ENCODE results near the gene HAUS7. TPM values are rescaled to one million over a fixed set of nuclear protein-coding genes. Genes with fewer than 3 reads are reported as not detected.

Gene HAUS7
- total and polyA plus RNA-seq, 4 donors = 11.3 to 42.9 (median 28.0) TPM

DNA sequence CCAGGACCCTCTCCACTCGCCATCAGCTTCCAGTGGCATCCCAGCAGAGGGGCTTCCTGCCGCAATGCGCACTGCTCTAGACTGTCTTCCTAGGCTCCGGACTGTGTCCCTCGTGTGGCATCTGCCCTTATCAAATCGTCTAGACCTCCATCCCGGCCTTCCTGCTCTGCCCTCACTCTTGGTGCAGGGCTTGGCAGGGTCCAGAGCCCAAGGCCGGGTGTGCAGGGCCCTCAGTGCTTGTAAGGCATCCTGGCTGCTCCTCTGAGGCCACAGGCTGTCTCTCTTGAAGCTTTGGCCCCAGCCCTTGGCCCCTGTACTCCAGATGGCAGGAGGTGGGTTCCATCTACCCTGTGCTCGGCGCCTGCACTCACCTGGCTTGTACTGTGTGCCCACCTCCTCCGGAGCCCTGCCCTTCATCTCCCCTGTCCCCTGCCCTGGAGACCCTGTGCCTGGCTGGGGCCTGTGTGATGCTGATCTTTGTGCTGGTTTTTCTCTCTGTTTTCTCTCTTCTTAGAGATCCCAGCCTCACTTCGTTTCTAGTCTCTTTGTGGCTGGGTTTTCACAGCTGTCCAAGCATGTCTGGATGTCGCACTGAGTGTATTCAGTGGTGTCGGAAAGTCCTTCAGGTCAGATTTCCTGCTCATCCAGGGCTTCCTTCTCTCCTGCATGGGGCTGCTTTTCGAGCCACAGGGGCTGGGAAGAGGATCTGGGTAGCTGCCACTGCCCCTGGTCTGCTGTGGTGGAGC is 20.8 kb downstream of the HAUS7 start:
- no peaks in the 10 kb centered on the region for H3K27me3 ChIP-seq (ENCODE audit: control insufficient read depth in 3 of 3, insufficient read depth in 3 of 3, low read length in 2 of 3)
- H3K4me1 ChIP-seq (ENCODE audit: control insufficient read depth in 5 of 5, insufficient read depth in 5 of 5, low read length in 5 of 5) = no peaks in the 10 kb centered on the region
- H3K36me3 ChIP-seq (ENCODE audit: control insufficient read depth in 4 of 4, insufficient read depth in 4 of 4, low read length in 4 of 4) = peaks cover 0 to 1% (median 0%) of the 10 kb centered on the region in 4 donors
- no peak overlapping the region for H3K27ac ChIP-seq (ENCODE audit: low read depth in 1 of 2, low read length in 1 of 2)
- H3K9ac ChIP-seq (ENCODE audit: insufficient read depth in 1 of 2, low read length in 2 of 2) = no peak overlapping the region
- TF ChIP-seq CTCF (IDR thresholded peaks at IDR 0.05; ENCODE audit: control extremely low read depth, extremely low read depth) = no peak
- ATAC-seq (ENCODE audit: insufficient read depth, low FRiP score) = no peak
- WGBS, 2 donors = 80 to 92% methylated on average over 12 to 15 of the region's 15 CpGs
- DNase-seq = no peak
- H3K4me3 ChIP-seq = no peak overlapping the region
- peaks cover 0 to 1% (median 0%) of the 10 kb centered on the region in 4 donors for H3K9me3 ChIP-seq (ENCODE audit: control insufficient read depth in 4 of 4, insufficient read depth in 3 of 4, low read length in 3 of 4)

DNA sequence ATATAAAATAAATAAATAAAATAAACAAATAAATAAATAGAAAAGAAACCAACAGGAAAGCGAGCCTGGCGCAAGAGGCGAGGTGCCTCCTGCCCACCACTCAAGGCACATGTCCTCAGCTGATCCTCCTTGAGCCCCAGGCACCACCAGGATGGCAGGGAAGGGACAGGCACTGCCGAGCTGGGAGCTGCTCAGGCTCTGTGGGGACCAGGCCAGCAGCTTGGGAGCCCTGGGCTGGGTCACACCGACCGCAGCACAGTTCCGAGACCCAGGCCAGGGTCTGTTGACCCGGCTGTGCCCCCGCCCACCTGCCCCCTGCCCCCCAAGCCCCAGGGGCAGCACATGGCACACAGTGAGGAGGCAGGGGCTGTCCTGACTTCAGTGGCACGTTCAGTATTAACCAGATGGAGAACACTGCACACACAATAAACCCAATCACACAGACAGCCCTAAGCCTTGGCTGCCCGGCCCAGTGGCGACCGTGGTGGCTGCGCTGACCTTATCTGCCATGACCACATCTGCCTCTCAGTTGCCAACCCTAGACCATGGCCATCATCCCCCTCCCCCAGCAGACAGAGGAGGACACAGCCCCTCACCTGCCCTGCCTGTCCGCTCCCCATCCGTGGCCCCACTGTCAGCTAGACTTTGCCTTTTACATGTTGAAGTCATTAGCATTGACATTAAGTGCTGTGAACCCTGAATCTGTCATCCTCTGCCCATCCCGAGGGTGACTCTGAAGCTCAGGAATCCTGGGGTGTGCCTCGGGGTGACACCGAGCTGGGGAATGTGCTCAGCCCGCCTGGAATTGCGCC is 21.6 kb downstream of the HAUS7 start:
- Histone ChIP-seq H3K9me3 (ENCODE audit: control insufficient read depth in 4 of 4, insufficient read depth in 3 of 4, low read length in 3 of 4) (peaks cover 0 to under 1% (median 0%) of the 10 kb centered on the region in 4 donors), H3K4me3 (no peak overlapping the region), H3K27me3 (ENCODE audit: control insufficient read depth in 3 of 3, insufficient read depth in 3 of 3, low read length in 2 of 3) (no peaks in the 10 kb centered on the region), H3K9ac (ENCODE audit: insufficient read depth in 1 of 2, low read length in 2 of 2) (no peak overlapping the region), H3K36me3 (ENCODE audit: control insufficient read depth in 4 of 4, insufficient read depth in 4 of 4, low read length in 4 of 4) (peaks cover 0 to 1% (median 0%) of the 10 kb centered on the region in 4 donors), H3K27ac (ENCODE audit: low read depth in 1 of 2, low read length in 1 of 2) (no peak overlapping the region), H3K4me1 (ENCODE audit: control insufficient read depth in 5 of 5, insufficient read depth in 5 of 5, low read length in 5 of 5) (no peaks in the 10 kb centered on the region)
- ATAC-seq (ENCODE audit: insufficient read depth, low FRiP score) (no peak), DNase-seq (no peak)
- 90 to 95% methylated on average over 19 to 21 of the region's 21 CpGs for WGBS, 2 donors
- TF ChIP-seq CTCF (IDR thresholded peaks at IDR 0.05; ENCODE audit: control extremely low read depth, extremely low read depth) = no peak

DNA sequence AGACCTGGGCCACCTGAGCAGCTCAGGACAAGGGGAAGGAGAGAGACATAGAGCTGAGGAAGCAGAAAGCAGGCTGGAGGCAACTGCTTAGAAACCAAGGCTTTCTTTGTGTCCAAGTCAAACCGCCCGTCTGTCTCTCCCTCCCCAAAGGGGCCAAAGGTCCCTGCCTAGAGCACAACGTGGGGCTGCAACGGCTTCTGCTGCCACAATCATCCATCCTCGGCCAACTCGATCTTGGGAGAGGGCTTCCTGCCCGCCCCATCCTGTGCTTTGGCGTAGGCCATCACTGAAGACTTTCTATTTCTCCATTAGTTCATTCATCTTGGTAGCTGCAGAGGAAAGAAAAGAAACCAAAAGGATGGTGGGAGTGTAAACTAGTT is 22.8 kb downstream of the HAUS7 start:
- no peak overlapping the region for H3K4me3 ChIP-seq
- H3K4me1 ChIP-seq (ENCODE audit: control insufficient read depth in 5 of 5, insufficient read depth in 5 of 5, low read length in 5 of 5) = no peaks in the 10 kb centered on the region
- DNase-seq (no peak), ATAC-seq (ENCODE audit: insufficient read depth, low FRiP score) (no peak)
- no peaks in the 10 kb centered on the region for H3K27me3 ChIP-seq (ENCODE audit: control insufficient read depth in 3 of 3, insufficient read depth in 3 of 3, low read length in 2 of 3)
- no peak overlapping the region for H3K9ac ChIP-seq (ENCODE audit: insufficient read depth in 1 of 2, low read length in 2 of 2)
- no peak for TF ChIP-seq CTCF (IDR thresholded peaks at IDR 0.05; ENCODE audit: control extremely low read depth, extremely low read depth)
- WGBS, 2 donors = 87 to 93% methylated on average over 8 of the region's 8 CpGs
- peaks cover 0 to 1% (median 0%) of the 10 kb centered on the region in 4 donors for H3K36me3 ChIP-seq (ENCODE audit: control insufficient read depth in 4 of 4, insufficient read depth in 4 of 4, low read length in 4 of 4)
- H3K9me3 ChIP-seq (ENCODE audit: control insufficient read depth in 4 of 4, insufficient read depth in 3 of 4, low read length in 3 of 4) = no peaks in the 10 kb centered on the region
- H3K27ac ChIP-seq (ENCODE audit: low read depth in 1 of 2, low read length in 1 of 2) = no peak overlapping the region

All from lung (tissue), 12 donors.